ENCODE measurements around the gene OPN1MW2.
"Not testable (repeated sequence)": the region's sequence is repeated elsewhere in the genome, so short reads cannot be mapped to it uniquely, and the experiment has no call there.

OPN1MW2 gene

DNA sequence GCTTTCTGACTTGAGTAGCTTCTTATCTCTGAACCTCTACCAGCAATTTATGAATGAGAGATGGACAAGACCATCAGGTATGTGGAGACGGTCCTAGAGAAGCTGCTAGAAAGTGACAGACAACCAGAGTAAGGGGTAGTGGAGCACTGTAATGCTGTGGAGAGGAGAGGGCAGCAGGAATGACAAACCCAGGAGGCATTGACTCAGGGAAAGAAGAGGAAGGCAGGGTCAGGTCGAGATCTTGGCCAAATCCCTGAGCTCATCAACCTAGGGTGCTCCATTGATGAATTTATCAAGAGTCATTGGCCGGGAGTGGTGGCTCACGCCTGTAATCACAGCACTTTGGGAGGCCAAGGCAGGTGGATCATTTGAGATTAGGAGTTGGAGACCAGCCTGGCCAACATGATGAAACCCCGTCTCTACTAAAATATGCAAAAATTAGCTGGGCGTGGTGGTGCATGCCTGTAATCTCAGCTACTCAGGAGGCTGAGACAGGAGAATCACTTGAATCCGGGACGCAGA, 20.5 kb downstream of the OPN1MW2 start:
- not testable (repeated sequence) for H3K4me3 Mint-ChIP-seq; H3K27me3 Mint-ChIP-seq; H3K36me3 Mint-ChIP-seq (ENCODE audit: low read depth); H3K27ac Mint-ChIP-seq; H3K4me1 Mint-ChIP-seq (ENCODE audit: low read depth); H3K9me3 Mint-ChIP-seq

DNA sequence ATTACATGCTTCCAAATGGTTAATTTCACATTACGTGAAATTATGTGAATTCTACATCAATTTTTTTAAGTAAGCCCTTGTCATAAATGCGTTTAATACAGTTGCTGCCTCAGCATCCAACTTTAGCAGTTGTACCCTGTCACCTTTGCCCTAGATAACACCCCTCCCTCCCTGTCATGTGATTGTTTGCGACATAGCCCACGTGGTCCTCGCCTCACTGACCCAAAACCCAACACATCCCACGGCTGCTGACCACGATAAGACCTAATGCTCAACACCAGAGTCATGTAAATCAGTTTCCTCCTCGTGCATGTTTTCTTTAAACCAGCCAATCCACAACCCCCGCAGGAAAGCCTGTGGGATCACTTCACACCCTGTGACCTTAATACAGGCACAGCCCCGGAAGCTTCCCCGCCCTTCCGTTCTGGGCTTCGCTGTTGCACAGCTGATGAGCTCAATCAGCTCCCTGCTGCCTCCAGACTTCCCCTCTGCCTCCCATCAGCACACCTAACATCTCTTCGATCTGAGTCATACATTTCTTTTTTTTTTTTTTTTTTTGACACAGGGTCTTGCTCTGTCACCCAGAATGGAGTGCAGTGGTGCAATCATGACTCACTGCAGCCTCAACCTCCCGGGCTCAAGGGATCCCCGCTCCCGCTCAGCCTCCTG, 28.0 kb downstream of the OPN1MW2 start:
- not testable (repeated sequence) for H3K9me3 Mint-ChIP-seq; H3K4me3 Mint-ChIP-seq; H3K27ac Mint-ChIP-seq; H3K4me1 Mint-ChIP-seq (ENCODE audit: low read depth); H3K27me3 Mint-ChIP-seq; H3K36me3 Mint-ChIP-seq (ENCODE audit: low read depth)

DNA sequence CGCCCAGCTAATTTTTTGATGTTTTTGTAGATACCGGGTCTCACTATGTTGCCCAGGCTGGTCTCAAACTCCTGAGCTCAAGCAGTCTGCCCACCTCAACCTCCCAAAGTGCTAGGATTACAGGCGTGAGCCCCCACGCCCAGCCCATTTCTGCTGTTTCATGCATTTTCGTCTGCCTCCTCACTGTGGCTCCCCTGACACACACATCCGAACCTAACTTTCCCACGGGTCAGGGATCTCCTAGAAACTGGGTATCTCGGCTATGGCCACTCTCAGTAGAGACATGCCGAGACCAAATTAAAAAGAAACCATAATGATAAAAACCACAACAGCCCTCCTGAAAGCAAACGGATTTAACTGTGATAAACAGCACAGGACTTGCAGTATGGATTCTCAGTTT, 28.5 kb downstream of the OPN1MW2 start:
- not testable (repeated sequence) for H3K27me3 Mint-ChIP-seq; H3K9me3 Mint-ChIP-seq; H3K36me3 Mint-ChIP-seq (ENCODE audit: low read depth); H3K27ac Mint-ChIP-seq; H3K4me1 Mint-ChIP-seq (ENCODE audit: low read depth); H3K4me3 Mint-ChIP-seq

DNA sequence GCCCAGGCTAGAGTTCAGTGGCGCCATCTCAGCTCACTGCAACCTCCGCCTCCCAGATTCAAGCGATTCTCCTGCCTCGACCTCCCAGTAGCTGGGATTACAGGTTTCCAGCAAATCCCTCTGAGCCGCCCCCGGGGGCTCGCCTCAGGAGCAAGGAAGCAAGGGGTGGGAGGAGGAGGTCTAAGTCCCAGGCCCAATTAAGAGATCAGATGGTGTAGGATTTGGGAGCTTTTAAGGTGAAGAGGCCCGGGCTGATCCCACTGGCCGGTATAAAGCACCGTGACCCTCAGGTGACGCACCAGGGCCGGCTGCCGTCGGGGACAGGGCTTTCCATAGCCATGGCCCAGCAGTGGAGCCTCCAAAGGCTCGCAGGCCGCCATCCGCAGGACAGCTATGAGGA, 37.7 kb downstream of the OPN1MW2 start, which contains the start of gene OPN1MW3:
Gene OPN1MW3, plus strand, starts transcription at position 301 of the 400 bp plus-strand sequence. Its CDS starts 38 bp downstream, at position 339.
- H3K36me3 Mint-ChIP-seq (ENCODE audit: low read depth); H3K9me3 Mint-ChIP-seq; H3K27me3 Mint-ChIP-seq; H3K4me3 Mint-ChIP-seq; H3K4me1 Mint-ChIP-seq (ENCODE audit: low read depth); H3K27ac Mint-ChIP-seq: not testable (repeated sequence)

DNA sequence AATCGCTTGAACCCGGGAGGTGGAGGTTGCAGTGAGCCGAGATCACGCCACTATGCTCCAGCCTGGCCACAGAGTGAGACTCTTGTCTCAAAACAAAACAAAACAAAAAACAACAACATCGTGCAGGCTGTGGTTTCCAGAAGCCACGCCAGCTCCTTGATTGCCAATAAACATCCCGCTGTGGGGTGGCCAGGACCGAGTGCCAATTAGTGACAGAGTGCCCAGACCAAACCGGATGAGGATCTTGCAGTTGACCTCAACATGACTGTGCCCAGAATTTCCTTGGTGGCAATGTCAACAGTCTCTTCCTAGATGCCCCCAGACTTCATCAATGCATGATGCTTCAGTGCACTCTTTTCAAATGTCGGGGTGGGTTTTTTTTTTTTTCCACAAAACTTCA, 39.2 kb downstream of the OPN1MW2 start:
- not testable (repeated sequence) for H3K9me3 Mint-ChIP-seq; H3K36me3 Mint-ChIP-seq (ENCODE audit: low read depth); H3K4me1 Mint-ChIP-seq (ENCODE audit: low read depth); H3K27ac Mint-ChIP-seq; H3K4me3 Mint-ChIP-seq; H3K27me3 Mint-ChIP-seq

DNA sequence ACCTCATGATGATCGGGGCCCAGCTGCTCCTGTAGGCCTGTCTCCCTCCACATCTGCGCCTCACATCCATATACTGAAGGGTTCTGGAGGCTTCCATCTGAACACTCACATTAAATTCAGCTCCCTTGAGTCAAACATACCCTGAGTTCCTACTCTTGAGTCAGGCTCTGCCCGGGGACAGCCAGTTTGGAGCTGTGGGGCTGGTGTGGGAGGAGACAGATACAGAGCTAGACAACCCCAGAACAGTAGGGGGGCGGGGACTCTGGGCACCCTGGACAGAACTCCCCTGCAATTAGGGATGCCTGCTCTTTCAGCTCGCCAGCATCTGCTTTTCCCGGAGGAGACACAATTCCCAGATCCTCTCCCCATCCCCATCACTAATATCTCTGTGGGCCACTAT, 43.5 kb downstream of the OPN1MW2 start:
- not testable (repeated sequence) for H3K4me1 Mint-ChIP-seq (ENCODE audit: low read depth); H3K9me3 Mint-ChIP-seq; H3K27me3 Mint-ChIP-seq; H3K36me3 Mint-ChIP-seq (ENCODE audit: low read depth); H3K27ac Mint-ChIP-seq; H3K4me3 Mint-ChIP-seq

DNA sequence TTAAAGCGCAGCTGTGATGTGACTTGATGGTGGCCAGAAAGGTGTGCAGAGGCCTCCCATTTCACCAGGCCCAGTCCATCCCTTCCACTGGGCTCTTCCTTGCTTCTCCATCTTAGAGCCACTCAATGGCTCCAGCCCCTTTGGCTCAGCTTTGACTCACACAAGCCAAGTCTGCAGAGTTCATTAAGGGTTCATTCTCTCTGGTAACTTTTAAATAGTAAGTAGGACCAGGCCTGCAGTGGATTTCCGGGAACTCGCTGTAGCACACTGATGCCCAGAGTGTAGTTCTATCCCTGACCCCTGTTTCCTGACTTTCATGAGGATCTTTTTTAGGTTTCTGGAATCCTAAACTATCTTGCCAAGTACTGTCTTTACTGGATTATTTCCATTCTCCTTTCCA, 49.7 kb downstream of the OPN1MW2 start:
- not testable (repeated sequence) for H3K4me1 Mint-ChIP-seq (ENCODE audit: low read depth); H3K9me3 Mint-ChIP-seq; H3K27ac Mint-ChIP-seq; H3K36me3 Mint-ChIP-seq (ENCODE audit: low read depth); H3K4me3 Mint-ChIP-seq; H3K27me3 Mint-ChIP-seq
